Gastroesophageal sphincter (tissue), 4 donors: Measurements from ENCODE around the gene DHRS13. TPM values are rescaled to one million over a fixed set of nuclear protein-coding genes. Genes with fewer than 3 reads are reported as not detected.
"Not testable (repeated sequence)": the region's sequence is repeated elsewhere in the genome, so short reads cannot be mapped to it uniquely, and the experiment has no call there.

ENCODE experiments used
- ATAC-seq: fragments of 150-250 bp; one replicate; pipeline ENCODE4 v1.9.1; 2016; ENCODE audit warnings: mild to moderate bottlenecking, moderate library complexity
- H3K27ac ChIP-seq, 4 donors: fragments of 200-600 bp; sonication (generic) in 3 of 4; 1 replicate in 3 of 4; 2 replicates in 1 of 4; pipeline ENCODE4 v1.5.1; 2016 to 2019
- H3K27me3 ChIP-seq: fragments of 200-600 bp; sonication (generic); one replicate; pipeline ENCODE4 v1.5.1; 2019
- H3K36me3 ChIP-seq, 2 donors: fragments of 200-600 bp; sonication (generic); one replicate each; pipeline ENCODE4 v1.5.1; 2019; ENCODE audit warnings: control low read depth in 1 of 2
- H3K4me1 ChIP-seq, 3 donors: fragments of 200-600 bp; sonication (generic); 1 replicate in 2 of 3; 2 replicates in 1 of 3; pipeline ENCODE4 v1.5.1; 2016 to 2019; ENCODE audit warnings: control low read depth in 2 of 3
- H3K4me3 ChIP-seq, 2 donors: fragments of 200-600 bp; sonication (generic); one replicate each; pipeline ENCODE4 v1.5.1; 2019; ENCODE audit warnings: mild to moderate bottlenecking in 1 of 2, moderate library complexity in 1 of 2
- H3K9me3 ChIP-seq, 3 donors: fragments of 200-600 bp; sonication (generic); one replicate each; pipeline ENCODE4 v1.5.1; 2017 to 2019; ENCODE audit warnings: control low read depth in 2 of 3
- CTCF ChIP-seq, 4 experiments: fragments of 200-600 bp in 2 of 4; fragments of 450-650 bp in 2 of 4; sonication (generic) in 1 of 4; IDR thresholded peaks; one replicate each; pipeline ENCODE4 v1.5.1; 2017 to 2019; ENCODE audit warnings: antibody characterized with exemption in 4 of 4, mild to moderate bottlenecking in 2 of 4, moderate library complexity in 2 of 4
- EP300 ChIP-seq: sonication (generic); formaldehyde crosslinking; IDR thresholded peaks from one replicate; pipeline ENCODE4 v1.6.1; 2017; ENCODE audit warnings: antibody characterized with exemption, mild to moderate bottlenecking
- POLR2A ChIP-seq, 2 donors: fragments of 450-650 bp; IDR thresholded peaks; one replicate each; pipeline ENCODE4 v1.6.1; 2017; ENCODE audit warnings: antibody characterized with exemption in 2 of 2, mild to moderate bottlenecking in 2 of 2, moderate library complexity in 1 of 2
- POLR2AphosphoS5 ChIP-seq: sonication (generic); formaldehyde crosslinking; IDR thresholded peaks from one replicate; pipeline ENCODE4 v1.6.1; 2017; ENCODE audit warnings: antibody characterized with exemption
- WGBS, 2 donors: methylation state at CpG; one replicate each; pipeline ENCODE4 v1.1.5; 2018; ENCODE audit warnings: low coverage in 1 of 2; 5-methylcytosine and 5-hydroxymethylcytosine counted together
- total RNA-seq, 4 donors: library from RNA; depleted of rRNA; stranded (reverse); fragments of >200 nt; gene quantifications; one replicate each; pipeline ENCODE4 v1.1.0, GENCODE V29; 2016

DHRS13 gene
- total RNA-seq, 4 donors from 2014 or later, result 3.9 to 6.5 (median 5.2) TPM

GRCh38 chr17:28895794-28896447, 7.0 kb downstream of the DHRS13 start:
- ATAC-seq, result no peak
- Histone ChIP-seq H3K36me3 (peaks cover 0 to 8% of the 10 kb centered on the region in 2 donors), H3K27me3 (no peaks in the 10 kb centered on the region), H3K9me3 (no peaks in the 10 kb centered on the region), H3K27ac (peak overlapping the region in 3 of 4 donors; percentile 90 to 96 (median 96)), H3K4me3 (peak overlapping the region in 1 of 2 donors; percentile 97), H3K4me1 (peaks cover 0 to 65% (median 11%) of the 10 kb centered on the region in 3 donors)
- 77% methylated on average over 2 of the region's 3 CpGs; no CpG with 5 or more reads in 1 of the 2 donors for WGBS, 2 donors
- TF ChIP-seq CTCF (IDR thresholded peaks at IDR 0.05), result no peak
- TF ChIP-seq EP300, result no peak
- no peak for TF ChIP-seq POLR2AphosphoS5
- TF ChIP-seq POLR2A (IDR thresholded peaks at IDR 0.05), result no peak

- H3K4me1 ChIP-seq, result peaks cover 0 to 71% (median 11%) of the 10 kb centered on the region in 3 donors
- not testable (repeated sequence) for H3K9me3 ChIP-seq, H3K27me3 ChIP-seq, ATAC-seq, H3K4me3 ChIP-seq
- H3K27ac ChIP-seq, result peak overlapping the region in 3 of 4 donors; percentile 39 to 53 (median 43)
- WGBS, 2 donors, result 75 to 80% methylated on average over 11 to 14 of the region's 16 CpGs
- peaks cover 0 to 10% of the 10 kb centered on the region in 2 donors for H3K36me3 ChIP-seq
These were observed 9.4 kb downstream of the DHRS13 start for GRCh38 chr17:28893248-28894183.

GRCh38 chr17:28892024-28892423, 10.9 kb downstream of the DHRS13 start:
- H3K27ac ChIP-seq, result peak overlapping the region in 1 of 4 donors; percentile 10
- TF ChIP-seq POLR2AphosphoS5 (no peak), POLR2A (IDR thresholded peaks at IDR 0.05) (no peak), CTCF (IDR thresholded peaks at IDR 0.05) (no peak), EP300 (no peak)
- WGBS, 2 donors, result 60 to 96% methylated on average over 1 to 4 of the region's 4 CpGs

DNA sequence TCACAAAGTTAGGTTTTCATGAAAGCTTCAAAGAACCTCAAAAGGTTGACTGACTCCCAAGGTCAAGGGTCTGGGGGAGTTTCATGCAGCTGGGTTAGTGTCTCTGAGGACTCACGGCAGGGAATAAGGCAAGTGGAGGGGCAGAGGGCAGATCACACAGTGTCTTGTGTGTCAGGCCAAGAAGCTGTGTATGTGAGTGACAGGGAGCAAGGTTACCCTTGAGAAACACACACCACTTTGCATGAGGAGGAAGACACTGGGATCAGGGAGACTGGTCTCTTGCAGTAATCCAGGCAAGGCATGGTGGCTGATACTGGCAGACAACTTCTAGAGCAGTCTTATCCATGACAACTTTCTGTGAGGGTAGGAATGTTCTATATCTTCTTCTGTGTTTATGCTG, 11.7 kb downstream of the DHRS13 start:
- no peak for ATAC-seq
- TF ChIP-seq POLR2AphosphoS5 (no peak), POLR2A (IDR thresholded peaks at IDR 0.05) (no peak), CTCF (IDR thresholded peaks at IDR 0.05) (no peak), EP300 (no peak)
- peaks cover 0 to 31% of the 10 kb centered on the region in 2 donors for H3K36me3 ChIP-seq
- no peaks in the 10 kb centered on the region for H3K27me3 ChIP-seq
- no peak overlapping the region for H3K4me3 ChIP-seq
- no CpG with 5 or more reads among the region's 1 CpG for WGBS, 2 donors
- peak overlapping the region in 1 of 4 donors; percentile 5 for H3K27ac ChIP-seq
- no peaks in the 10 kb centered on the region for H3K9me3 ChIP-seq
- peaks cover 0 to 54% (median 5%) of the 10 kb centered on the region in 3 donors for H3K4me1 ChIP-seq

More at GRCh38 chr17:28892024-28892423, 10.9 kb downstream of the DHRS13 start:
- Histone ChIP-seq H3K27me3 (no peaks in the 10 kb centered on the region), H3K4me3 (no peak overlapping the region), H3K9me3 (no peaks in the 10 kb centered on the region), H3K36me3 (peaks cover 0 to 23% of the 10 kb centered on the region in 2 donors), H3K4me1 (peaks cover 0 to 62% (median 5%) of the 10 kb centered on the region in 3 donors)
- ATAC-seq, result no peak

GRCh38 chr17:28889996-28890395, 12.9 kb downstream of the DHRS13 start:
- Histone ChIP-seq H3K4me3 (no peak overlapping the region), H3K36me3 (peaks cover 0 to 43% of the 10 kb centered on the region in 2 donors), H3K27me3 (no peaks in the 10 kb centered on the region), H3K4me1 (peaks cover 0 to 44% (median 0%) of the 10 kb centered on the region in 3 donors), H3K27ac (peak overlapping the region in 3 of 4 donors; percentile 4 to 40 (median 18)), H3K9me3 (no peaks in the 10 kb centered on the region)
- TF ChIP-seq EP300 (no peak), POLR2AphosphoS5 (no peak), POLR2A (IDR thresholded peaks at IDR 0.05) (no peak), CTCF (IDR thresholded peaks at IDR 0.05) (no peak)
- no peak for ATAC-seq
- 47 to 85% methylated on average over 2 to 3 of the region's 5 CpGs for WGBS, 2 donors
